HT1080 (cell line): Measurements from ENCODE around the gene MAOA. TPM values are rescaled to one million over a fixed set of nuclear protein-coding genes. Genes with fewer than 3 reads are reported as not detected.
"Not testable (repeated sequence)": the region's sequence is repeated elsewhere in the genome, so short reads cannot be mapped to it uniquely, and the experiment has no call there.

ENCODE experiments used
- DNase-seq: peaks from one replicate; pipeline ENCODE4 v3.0.0-alpha.2; 2015; ENCODE audit warnings: low read depth
- total RNA-seq: library from RNA; depleted of rRNA; stranded (reverse); fragments of >200 nt; shearing (Covaris generic); gene quantifications from 2 replicates; pipeline ENCODE4 v1.2.3, GENCODE V29; 2014

MAOA gene
- total RNA-seq, 1 experiment from 2014 or later, result 14.5 TPM

DNA sequence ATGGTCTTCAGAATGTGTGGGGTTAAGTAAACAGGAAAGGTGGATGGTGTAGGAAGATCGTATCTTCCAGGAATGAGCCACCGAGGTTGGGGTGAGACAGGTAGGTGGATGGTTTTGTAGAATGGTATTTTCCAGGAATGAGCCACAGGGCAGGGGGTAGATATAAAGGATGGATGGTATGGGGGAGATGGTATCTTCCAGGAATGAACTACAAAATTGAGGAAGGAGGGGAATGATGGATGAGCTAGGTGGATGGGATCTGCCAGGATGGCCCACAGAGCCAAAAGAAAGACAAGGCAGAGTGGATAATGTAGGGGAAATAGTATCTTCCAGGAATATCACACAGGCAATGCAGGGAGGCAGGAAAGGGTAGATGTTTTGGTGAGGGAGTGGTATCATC, 60.0 kb downstream of the MAOA start:
- no peak for DNase-seq

DNA sequence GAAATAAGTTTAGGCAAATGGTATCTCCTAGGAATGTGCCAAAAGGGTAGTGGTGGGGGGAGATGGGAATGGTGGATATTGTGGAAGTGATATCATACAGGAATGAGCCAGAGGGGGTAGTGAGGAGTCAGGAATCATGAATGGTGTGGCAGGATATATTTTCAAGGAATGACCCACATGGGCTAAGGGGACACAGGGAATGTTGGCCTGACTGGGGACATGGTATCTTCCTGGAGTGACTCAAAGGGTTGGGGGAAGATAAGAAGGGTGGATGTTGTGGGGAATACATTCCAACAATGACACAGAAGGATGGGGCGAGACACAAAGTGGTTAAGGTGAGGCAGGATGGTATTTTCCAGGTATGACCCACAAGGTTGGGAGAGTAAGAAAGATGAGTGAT, 60.6 kb downstream of the MAOA start:
- peak; percentile 48 for DNase-seq

DNA sequence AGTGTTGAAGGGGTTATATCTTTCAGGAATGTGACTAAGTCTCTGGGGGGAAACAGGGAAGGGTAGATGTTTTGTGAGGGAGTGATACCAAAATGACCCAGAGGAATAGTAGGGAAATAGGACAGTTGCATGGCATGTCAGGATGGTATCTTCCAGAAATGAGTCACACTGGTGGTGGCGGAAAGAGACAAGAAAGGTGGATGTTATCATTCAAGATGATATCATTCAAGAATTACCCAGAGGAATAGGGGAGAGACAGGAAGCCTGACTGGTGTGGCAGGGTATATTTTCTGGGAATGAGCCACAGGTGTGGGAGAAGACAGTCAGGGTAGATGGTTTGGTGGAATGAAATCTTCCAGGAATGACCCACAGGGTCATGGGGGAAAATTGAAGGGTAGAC, 61.1 kb downstream of the MAOA start:
- peak; percentile 58 for DNase-seq

DNA sequence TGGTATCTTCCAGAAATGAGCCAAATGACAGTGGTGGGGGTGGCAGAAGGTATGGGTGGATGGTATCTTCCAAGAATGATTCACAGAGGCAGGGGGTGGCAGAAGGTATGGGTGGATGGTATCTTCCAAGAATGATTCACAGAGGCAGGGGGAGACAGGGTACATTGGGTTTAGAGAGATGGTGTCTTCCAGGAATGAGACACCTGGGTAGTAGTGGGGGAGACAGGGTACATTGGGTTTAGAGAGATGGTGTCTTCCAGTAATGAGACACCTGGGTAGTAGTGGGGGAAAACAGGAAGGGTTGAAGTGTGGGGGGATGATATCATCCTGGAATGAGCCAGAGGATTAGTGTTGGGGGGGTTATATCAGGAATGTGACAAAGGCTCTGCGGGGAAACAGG, 62.0 kb downstream of the MAOA start:
- peak; percentile 50 for DNase-seq

DNA sequence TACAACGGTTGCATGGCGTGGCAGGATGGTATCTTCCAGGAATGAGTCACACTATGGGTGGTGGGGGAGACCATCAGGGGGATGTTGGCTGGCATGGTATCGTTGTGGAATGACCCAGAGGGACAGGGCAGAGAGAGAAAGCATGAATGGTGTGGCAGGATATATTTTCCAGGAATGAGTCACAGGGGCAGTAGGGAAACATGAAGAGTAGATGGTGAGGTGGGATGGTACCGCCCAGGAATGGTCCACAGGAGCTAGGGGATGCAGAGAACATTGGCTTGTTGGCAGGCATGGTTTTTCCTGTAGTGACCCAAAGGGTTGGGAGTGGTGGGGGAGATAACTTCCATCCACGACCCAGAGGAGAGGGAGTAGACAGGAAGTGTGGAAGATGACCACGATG, 62.4 kb downstream of the MAOA start:
- peak; percentile 76 for DNase-seq

DNA sequence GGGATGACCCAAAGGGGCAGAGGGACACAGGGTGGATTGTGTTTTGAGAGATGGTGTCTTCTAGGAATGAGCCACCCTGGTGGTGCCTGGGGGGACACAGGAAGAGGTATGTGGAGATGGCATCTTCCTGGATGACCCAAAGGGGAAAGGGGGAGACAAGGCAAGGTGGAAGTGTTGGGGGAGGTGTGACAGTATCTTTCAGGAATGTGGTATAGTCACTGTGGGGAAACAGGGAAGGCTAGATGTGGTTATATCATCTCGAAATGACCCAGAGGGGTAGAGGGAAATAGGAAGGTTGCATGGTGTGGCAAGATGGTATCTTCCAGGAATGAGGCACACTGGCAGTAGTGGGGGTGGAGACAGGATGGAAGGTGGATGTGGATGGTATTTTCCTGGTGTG, 62.9 kb downstream of the MAOA start:
- DNase-seq, result peak; percentile 86

DNA sequence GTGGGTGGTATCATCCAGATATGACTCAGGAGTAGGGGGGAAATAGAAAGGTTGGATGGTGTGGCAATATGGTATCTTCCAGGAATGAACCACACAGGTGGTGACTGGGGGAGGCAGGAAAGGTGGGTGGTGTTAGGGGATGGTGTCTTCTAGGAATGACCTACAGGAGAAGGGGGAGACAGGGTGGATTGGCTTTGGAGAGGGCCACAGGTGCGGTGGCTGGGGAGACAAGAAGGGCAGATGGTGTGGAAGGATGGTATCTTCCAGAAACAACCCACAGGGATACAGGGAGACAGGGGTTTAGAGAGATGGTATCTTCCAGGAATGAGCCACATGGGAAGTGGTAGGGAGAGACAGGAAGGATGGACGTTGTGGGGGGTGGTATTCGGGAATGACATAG, 64.0 kb downstream of the MAOA start:
- DNase-seq, result peak; percentile 62

DNA sequence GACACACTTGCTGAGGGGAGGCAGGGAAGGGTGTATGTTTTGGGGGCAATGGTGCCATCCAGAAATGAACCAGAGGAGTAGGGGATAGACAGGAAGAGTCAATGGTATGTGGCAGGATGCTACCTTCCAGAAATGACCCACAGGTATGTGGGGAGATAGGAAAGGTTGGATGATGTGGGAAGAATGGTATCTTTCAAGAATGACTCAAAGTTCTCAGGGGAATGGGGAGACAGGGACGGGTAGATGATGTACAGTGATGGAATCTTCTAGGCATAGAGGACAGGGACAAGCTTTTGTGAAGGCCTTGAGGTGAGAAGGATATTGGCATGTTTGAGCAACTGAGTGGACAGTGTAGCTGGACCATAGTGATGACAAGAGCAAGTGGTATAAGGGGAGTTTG, 64.9 kb downstream of the MAOA start:
- no peak for DNase-seq

DNA sequence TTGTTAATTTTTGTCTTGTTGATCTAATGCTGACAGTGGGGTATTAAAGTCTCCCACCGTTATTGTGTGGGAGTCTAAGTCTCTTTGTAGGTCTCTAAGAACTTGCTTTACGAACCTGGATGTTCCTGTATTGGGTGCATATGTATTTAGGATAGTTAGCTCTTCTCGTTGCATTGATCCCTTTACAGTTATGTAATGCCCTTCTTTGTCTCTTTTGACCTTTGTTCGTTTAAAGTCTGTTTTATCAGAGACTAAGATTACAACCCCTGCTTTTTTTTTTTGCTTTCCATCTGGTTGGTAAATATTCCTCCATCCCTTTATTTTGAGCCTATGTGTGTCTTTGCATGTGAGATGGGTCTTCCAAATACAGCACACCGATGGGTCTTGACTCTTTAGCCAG, 69.1 kb downstream of the MAOA start:
- not testable (repeated sequence) for DNase-seq

DNA sequence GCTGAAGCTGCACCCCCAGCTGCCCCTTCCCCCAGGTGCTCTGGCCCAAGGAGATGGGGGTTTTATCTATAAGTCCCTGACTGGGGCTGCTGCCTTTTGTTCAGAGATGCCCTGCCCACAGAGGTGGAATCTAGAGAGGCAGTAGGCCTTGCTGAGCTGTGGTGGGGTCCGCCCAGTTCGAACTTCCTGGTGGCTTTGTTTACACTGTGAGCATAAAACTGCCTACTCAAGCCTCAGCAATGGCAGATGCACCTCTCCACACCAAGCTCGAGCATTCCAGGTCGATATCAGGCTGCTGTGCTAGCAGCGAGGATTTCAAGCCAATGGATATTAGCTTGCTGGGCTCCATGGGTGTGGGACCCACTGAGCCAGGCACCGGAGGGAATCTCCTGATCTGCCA, 71.2 kb downstream of the MAOA start:
- not testable (repeated sequence) for DNase-seq

DNA sequence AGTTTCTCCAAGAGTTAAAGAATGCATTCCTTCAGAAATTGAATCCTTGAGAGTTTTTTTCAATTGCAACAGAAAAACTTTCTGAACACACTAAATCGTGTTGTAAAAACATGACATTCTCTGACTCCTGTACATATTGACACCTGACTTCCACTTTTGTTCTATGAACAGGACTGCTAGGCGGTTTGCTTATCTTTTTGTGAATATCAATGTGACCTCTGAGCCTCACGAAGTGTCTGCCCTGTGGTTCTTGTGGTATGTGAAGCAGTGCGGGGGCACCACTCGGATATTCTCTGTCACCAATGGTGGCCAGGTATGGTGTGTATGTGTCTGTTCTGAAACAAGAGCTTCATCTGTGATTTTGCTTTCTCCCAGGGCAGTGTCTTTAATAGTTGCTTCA, 71.9 kb downstream of the MAOA start:
- DNase-seq, result no peak

DNA sequence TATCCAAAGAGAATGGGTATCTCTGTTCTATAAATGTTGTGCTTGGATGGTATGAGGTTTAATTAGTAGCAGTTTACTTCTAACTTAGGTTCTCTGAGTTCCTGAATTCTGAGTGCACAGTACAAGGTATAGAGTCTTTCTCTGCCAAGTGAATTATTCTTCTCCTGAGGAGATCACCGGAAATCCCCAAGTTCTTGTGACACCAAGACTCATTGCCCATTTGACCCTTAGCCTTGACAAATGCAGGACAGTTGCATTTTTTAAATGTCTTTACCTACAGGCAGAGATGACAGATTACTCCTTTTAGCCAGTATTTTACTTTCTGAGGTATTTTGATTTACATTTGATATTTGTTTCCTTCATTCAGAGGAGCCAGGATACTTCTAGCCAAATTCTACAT, 72.9 kb downstream of the MAOA start:
- no peak for DNase-seq

DNA sequence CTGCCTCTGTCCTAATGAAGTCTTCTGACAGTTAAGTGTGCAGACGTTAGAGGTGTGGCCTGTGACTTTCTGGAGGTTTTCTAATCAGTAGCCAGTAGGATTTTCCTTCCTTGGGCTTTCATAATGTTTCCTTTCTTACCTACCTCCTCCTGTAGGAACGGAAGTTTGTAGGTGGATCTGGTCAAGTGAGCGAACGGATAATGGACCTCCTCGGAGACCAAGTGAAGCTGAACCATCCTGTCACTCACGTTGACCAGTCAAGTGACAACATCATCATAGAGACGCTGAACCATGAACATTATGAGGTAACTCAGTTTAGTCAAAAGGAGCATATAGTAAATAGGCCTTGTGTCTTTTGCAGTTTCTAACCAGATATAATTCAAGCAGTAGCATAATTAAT, 75.0 kb downstream of the MAOA start:
- DNase-seq, result no peak

DNA sequence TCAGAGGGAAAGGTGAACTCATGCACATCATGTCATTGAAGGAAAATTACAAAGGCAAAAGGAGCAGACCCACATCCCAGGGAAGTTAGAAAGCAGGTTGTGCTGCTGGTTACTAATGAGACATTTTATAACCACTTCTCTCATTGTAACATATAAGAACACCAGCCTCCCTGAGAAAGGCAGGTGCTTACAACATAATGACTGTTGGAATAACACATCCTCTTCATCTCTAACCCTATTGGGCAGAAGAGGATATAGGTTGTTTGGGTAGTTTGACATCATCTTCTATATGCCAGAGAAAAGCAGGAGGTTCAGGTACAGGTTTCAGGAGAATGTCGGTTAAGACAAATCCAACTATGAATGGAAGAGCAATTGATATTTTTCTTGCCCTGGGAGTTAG, 77.6 kb downstream of the MAOA start:
- DNase-seq, result no peak

DNA sequence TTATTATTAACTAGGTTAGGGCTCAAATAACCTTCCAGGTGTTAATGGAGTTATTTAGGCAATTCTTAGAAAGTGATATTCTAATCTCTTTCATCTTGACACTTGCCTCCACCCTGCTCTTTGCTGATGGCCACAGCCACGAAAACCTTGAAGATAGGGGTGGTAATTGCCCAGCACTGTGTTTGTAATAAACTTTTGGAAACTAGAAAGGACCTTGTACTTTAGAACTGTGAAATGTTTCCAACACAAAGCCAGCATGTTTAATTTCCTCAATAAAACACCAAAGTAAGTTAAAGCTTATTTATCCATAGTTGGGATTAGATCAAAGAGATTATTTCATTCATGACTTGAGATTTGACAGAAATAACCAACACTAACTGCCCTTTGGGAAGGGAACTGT, 78.3 kb downstream of the MAOA start:
- DNase-seq, result no peak

DNA sequence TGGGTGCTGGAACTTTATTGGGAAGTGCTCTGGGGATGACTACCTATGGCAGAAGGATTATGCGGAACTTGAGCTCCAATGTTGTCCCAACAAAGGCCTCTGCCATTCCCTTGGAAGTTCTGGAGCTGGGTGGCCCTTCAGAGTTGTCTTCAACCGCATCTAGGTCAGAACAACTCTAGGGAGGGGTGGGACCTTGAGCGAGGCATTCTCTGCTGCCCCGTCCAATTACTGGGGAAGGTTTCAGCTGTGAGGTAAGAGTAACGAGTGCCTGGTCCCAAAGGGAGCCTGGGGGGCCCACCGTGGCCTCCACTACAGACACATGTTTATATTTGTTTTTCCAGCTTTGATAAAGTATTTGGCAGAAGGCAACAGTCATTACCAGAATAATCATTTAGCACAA, 79.4 kb downstream of the MAOA start:
- DNase-seq, result no peak

DNA sequence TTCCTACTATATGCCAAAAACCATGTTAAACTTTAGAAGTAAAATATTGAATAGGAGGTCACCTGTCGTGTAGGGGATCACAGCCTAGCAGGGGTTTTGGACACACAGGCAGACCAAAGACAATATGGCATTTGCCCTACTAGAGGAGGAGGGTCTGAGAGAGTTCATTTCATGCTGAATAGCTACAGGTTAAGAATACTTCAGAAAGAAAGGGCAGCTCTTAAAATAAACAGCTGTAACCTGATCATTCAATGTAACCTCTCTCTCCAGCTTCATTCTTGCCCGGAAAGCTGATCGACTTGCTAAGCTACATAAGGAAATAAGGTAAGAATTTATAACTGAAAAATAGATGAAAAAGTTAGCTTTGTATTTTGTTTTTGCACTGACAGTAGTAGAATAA, 79.9 kb downstream of the MAOA start:
- no peak for DNase-seq

DNA sequence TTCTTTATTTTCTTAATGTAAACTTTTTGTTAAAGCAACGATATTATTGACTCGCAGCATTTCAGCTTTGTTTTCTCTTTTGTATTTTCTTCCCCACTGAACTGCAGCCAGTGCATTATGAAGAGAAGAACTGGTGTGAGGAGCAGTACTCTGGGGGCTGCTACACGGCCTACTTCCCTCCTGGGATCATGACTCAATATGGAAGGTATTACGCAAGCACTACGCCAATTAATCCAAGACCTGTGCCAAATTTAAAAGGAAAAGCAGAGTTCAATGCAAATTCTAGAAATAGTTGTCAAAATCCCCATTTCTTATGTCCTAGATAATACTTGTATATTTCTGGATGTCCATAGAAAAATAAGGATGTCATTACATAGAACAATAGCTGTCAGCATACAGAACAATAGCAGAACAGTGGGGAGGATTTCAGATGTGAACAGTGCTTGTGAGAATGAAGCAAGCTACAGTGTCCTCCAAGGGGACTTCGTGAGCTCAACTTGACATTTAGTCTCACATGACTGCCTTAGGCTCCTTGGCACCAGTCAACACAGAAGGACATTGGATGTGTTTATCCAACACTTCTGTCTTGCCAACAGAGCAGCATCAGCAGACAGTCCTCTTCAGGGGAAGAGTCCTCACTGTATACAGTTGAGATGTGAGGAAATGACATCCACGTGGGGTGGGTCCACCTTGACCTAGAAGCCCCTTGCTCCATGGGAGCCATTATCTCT, 85.9 kb downstream of the MAOA start:
- peak; percentile 8 for DNase-seq

DNA sequence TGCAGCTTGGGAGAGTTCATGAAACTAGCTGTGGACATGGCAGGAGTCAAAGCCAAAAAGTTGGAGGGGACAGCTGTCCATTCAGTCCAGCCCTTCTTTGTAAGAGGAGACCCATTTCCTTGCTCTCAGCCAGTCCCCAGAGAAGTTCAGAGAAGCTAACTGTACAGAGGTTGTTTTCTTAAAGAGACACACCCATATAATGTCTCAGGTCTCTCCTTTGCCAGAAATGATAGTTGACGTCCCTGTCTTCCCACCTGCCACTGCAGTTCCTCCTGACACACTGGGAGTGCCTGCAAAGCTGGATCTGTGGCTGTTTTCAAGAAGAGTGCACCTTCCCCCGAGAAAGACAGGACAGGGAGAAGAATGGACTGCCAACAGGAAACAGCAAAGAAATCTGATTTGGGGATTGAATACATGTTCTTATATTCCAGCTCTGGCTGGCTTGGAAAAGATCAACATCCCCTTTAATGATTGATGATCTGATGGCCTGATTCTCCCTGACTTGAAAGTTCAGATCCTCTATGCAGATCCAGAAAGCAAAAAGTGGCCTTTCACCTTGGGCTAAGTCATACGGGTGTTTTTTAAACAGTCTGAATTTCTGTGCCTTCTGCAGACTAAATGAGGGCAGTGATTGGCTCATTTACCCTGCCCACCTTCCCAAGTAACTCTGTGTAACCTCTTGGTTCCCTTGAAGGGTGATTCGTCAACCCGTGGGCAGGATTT, 87.2 kb downstream of the MAOA start:
- DNase-seq, result no peak

DNA sequence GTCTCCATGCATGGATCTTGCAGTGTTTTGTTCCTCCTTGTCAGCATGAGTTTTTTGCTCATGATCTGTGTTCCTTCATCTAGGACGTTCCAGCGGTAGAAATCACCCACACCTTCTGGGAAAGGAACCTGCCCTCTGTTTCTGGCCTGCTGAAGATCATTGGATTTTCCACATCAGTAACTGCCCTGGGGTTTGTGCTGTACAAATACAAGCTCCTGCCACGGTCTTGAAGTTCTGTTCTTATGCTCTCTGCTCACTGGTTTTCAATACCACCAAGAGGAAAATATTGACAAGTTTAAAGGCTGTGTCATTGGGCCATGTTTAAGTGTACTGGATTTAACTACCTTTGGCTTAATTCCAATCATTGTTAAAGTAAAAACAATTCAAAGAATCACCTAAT, 88.2 kb downstream of the MAOA start:
- no peak for DNase-seq

DNA sequence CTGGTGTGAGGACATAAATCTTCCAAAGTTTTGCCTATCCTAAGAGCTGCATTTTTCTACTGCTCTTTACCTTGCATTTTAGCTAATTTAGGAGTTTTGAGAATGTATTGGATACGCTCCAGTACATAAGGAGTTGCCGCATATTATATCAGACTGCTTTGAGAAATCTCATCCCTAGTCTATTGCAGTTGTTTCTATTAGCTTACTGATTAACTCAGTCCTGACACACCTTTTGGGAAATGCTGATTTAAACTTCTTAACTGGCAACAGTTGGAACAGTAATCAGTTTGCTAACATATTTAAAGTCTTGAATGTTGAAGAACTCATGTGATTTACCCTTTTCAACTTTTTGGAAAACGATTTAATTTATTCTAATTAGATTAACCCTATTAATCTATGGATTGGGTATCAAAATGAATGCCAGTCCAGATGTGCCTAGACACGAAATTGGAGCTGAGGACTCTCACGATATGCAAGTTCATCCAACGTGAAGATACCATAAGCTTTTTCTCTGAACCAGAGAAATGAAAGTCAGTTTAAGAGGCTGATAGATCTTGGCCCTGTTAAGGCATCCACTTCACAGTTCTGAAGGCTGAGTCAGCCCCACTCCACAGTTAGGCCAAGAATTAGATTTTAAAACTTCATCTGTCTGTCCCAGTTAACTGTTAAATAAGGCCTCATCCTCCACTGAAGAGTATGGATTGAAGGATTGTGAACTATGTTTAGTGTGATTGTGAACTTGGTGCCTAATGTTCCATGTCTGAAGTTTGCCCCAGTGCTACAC, 90.0 kb downstream of the MAOA start:
- no peak for DNase-seq

DNA sequence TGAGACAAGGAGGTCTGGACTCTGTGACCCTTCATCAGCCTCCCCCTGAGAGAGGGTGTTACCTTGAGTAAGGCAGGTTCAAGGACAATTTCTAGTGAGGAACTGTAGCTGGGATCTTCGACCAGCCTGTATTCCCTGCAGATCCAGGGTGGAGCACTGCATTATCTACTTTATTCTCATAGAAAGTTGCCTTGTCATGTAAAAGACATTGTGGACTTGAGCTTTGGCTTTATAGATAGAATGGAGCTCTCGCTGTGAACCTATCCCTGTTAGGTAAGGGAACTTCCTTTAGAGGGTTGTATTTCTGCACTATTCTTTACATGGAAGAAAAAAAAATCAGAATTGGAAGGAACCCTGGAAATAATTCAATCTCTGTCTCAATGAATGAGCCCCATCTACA, 91.4 kb downstream of the MAOA start:
- DNase-seq, result no peak
